ENCODE results near the gene NBEA.

The NBEA gene

GRCh38 chr13:35228536-35228935 is 286.5 kb downstream of the NBEA start:
- H2BK5ac ChIP-seq (ENCODE audit: low read depth, low read length, poor library complexity, severe bottlenecking) = no peak overlapping the region
- no peak overlapping the region for H3K14ac ChIP-seq (ENCODE audit: low read length in 2 of 2)
- H2BK120ac ChIP-seq (ENCODE audit: low read depth, low read length) = no peak overlapping the region
- H2BK15ac ChIP-seq (ENCODE audit: low read depth, poor library complexity, severe bottlenecking) = no peak overlapping the region
- no peaks in the 10 kb centered on the region for H3K9me3 ChIP-seq (ENCODE audit: control insufficient read depth, low read length)
- no peaks in the 10 kb centered on the region for H3K4me1 ChIP-seq (ENCODE audit: control insufficient read depth, insufficient read depth, low read depth, low read length)
- H2BK12ac ChIP-seq (ENCODE audit: low read length in 2 of 2) = no peak overlapping the region
- no peak overlapping the region for H3K23ac ChIP-seq (ENCODE audit: low read length in 2 of 2)
- no peak overlapping the region for H3K4ac ChIP-seq (ENCODE audit: low read depth in 1 of 2, low read length in 2 of 2)
- 100% methylated on average over 1 of the region's 2 CpGs for WGBS
- no peak overlapping the region for H4K8ac ChIP-seq (ENCODE audit: low read length)
- no peak overlapping the region for H2AFZ ChIP-seq (ENCODE audit: low read depth, low read length)
- no peak overlapping the region for H2AK5ac ChIP-seq (ENCODE audit: low read length, severe bottlenecking)
- no peaks in the 10 kb centered on the region for H3K27me3 ChIP-seq (ENCODE audit: control insufficient read depth in 1 of 2, insufficient read depth in 1 of 2, low read length in 2 of 2)
- H3K9ac ChIP-seq (ENCODE audit: low read length) = no peak overlapping the region
- no peaks in the 10 kb centered on the region for H3K36me3 ChIP-seq (ENCODE audit: control insufficient read depth in 1 of 2, insufficient read depth in 2 of 2, low read depth in 1 of 2, low read length in 2 of 2)
- no peak overlapping the region for H4K91ac ChIP-seq (ENCODE audit: low read length)
- H3K4me3 ChIP-seq (ENCODE audit: insufficient read depth in 1 of 2, low read depth in 1 of 2, low read length in 2 of 2) = no peak overlapping the region
- H3K4me2 ChIP-seq (ENCODE audit: low read length, poor library complexity, severe bottlenecking) = no peak overlapping the region
- H3K27ac ChIP-seq (ENCODE audit: low read length, poor library complexity, severe bottlenecking) = no peak overlapping the region
- no peaks in the 10 kb centered on the region for H3K79me1 ChIP-seq (replicated peaks; ENCODE audit: low read length, poor library complexity, severe bottlenecking)
- H3K18ac ChIP-seq (ENCODE audit: low read depth in 1 of 2, low read length in 2 of 2) = no peak overlapping the region
- no peak for DNase-seq

DNA sequence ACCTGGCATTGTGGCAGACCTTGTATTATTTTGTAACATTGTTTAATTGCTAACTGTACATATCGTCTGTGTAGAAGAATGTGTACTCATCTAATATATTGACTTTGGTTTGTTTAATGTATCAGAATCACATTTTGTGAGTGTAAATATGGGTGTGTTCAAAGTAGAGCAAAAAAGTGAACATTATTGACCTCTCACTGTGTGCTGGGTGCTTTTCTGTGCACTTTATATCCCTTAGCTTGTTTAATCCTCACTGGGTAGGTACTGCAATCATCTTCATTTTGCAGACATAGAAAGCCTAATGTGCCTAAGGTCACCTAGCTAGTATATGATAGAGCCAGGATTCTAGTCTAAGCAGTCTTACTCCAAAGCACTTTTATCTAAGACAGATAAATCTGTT is 289.4 kb downstream of the NBEA start:
- Histone ChIP-seq H3K4ac (ENCODE audit: low read depth in 1 of 2, low read length in 2 of 2) (no peak overlapping the region), H3K18ac (ENCODE audit: low read depth in 1 of 2, low read length in 2 of 2) (no peak overlapping the region), H3K14ac (ENCODE audit: low read length in 2 of 2) (no peak overlapping the region), H3K9me3 (ENCODE audit: control insufficient read depth, low read length) (no peaks in the 10 kb centered on the region), H2BK120ac (ENCODE audit: low read depth, low read length) (no peak overlapping the region), H4K8ac (ENCODE audit: low read length) (no peak overlapping the region), H3K36me3 (ENCODE audit: control insufficient read depth in 1 of 2, insufficient read depth in 2 of 2, low read depth in 1 of 2, low read length in 2 of 2) (no peaks in the 10 kb centered on the region), H3K4me2 (ENCODE audit: low read length, poor library complexity, severe bottlenecking) (no peak overlapping the region), H3K4me1 (ENCODE audit: control insufficient read depth, insufficient read depth, low read depth, low read length) (no peaks in the 10 kb centered on the region), H2BK5ac (ENCODE audit: low read depth, low read length, poor library complexity, severe bottlenecking) (no peak overlapping the region), H3K79me1 (replicated peaks; ENCODE audit: low read length, poor library complexity, severe bottlenecking) (no peaks in the 10 kb centered on the region), H3K23ac (ENCODE audit: low read length in 2 of 2) (no peak overlapping the region), H4K91ac (ENCODE audit: low read length) (no peak overlapping the region), H2BK15ac (ENCODE audit: low read depth, poor library complexity, severe bottlenecking) (no peak overlapping the region), H2BK12ac (ENCODE audit: low read length in 2 of 2) (no peak overlapping the region), H2AK5ac (ENCODE audit: low read length, severe bottlenecking) (no peak overlapping the region), H2AFZ (ENCODE audit: low read depth, low read length) (no peak overlapping the region), H3K27me3 (ENCODE audit: control insufficient read depth in 1 of 2, insufficient read depth in 1 of 2, low read length in 2 of 2) (no peaks in the 10 kb centered on the region), H3K4me3 (ENCODE audit: insufficient read depth in 1 of 2, low read depth in 1 of 2, low read length in 2 of 2) (no peak overlapping the region), H3K9ac (ENCODE audit: low read length) (no peak overlapping the region), H3K27ac (ENCODE audit: low read length, poor library complexity, severe bottlenecking) (no peak overlapping the region)
- WGBS = 100% methylated on average over 1 of the region's 1 CpG
- no peak for DNase-seq

DNA sequence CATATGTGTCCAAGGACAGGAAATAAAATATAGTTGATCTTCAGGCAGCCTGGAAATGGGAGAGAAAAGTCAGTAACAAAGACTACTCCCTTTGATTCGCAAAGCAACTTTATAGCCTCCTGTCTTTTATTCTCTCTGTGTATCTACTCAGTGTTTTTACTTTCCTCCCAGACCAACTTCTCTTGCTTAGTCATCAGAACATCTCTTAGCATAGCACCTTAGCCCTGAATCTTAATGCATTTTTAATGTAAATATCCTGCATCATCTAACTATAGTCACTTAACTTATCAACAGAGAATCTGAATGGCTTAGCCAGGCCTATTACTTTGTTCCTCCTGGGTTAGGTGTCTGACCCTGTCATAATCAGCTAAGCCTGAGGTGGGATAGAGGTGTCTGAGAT is 296.2 kb downstream of the NBEA start:
- Histone ChIP-seq H2BK15ac (ENCODE audit: low read depth, poor library complexity, severe bottlenecking) (no peak overlapping the region), H3K4ac (ENCODE audit: low read depth in 1 of 2, low read length in 2 of 2) (no peak overlapping the region), H3K4me1 (ENCODE audit: control insufficient read depth, insufficient read depth, low read depth, low read length) (no peaks in the 10 kb centered on the region), H3K23ac (ENCODE audit: low read length in 2 of 2) (no peak overlapping the region), H3K36me3 (ENCODE audit: control insufficient read depth in 1 of 2, insufficient read depth in 2 of 2, low read depth in 1 of 2, low read length in 2 of 2) (no peaks in the 10 kb centered on the region), H3K27me3 (ENCODE audit: control insufficient read depth in 1 of 2, insufficient read depth in 1 of 2, low read length in 2 of 2) (no peaks in the 10 kb centered on the region), H2BK12ac (ENCODE audit: low read length in 2 of 2) (no peak overlapping the region), H2BK5ac (ENCODE audit: low read depth, low read length, poor library complexity, severe bottlenecking) (no peak overlapping the region), H2AK5ac (ENCODE audit: low read length, severe bottlenecking) (no peak overlapping the region), H2AFZ (ENCODE audit: low read depth, low read length) (no peak overlapping the region), H3K9ac (ENCODE audit: low read length) (no peak overlapping the region), H3K4me3 (ENCODE audit: insufficient read depth in 1 of 2, low read depth in 1 of 2, low read length in 2 of 2) (no peak overlapping the region), H3K4me2 (ENCODE audit: low read length, poor library complexity, severe bottlenecking) (no peak overlapping the region), H3K27ac (ENCODE audit: low read length, poor library complexity, severe bottlenecking) (no peak overlapping the region), H4K8ac (ENCODE audit: low read length) (no peak overlapping the region), H4K91ac (ENCODE audit: low read length) (no peak overlapping the region), H3K18ac (ENCODE audit: low read depth in 1 of 2, low read length in 2 of 2) (no peak overlapping the region), H2BK120ac (ENCODE audit: low read depth, low read length) (no peak overlapping the region), H3K14ac (ENCODE audit: low read length in 2 of 2) (no peak overlapping the region), H3K79me1 (replicated peaks; ENCODE audit: low read length, poor library complexity, severe bottlenecking) (no peaks in the 10 kb centered on the region), H3K9me3 (ENCODE audit: control insufficient read depth, low read length) (peaks cover 4% of the 10 kb centered on the region)
- DNase-seq = no peak
- 98% methylated on average over 1 of the region's 1 CpG for WGBS

- H3K79me1 ChIP-seq (replicated peaks; ENCODE audit: low read length, poor library complexity, severe bottlenecking) = peaks cover 3% of the 10 kb centered on the region
These were observed 310.6 kb downstream of the NBEA start for GRCh38 chr13:35252536-35253205.

More at GRCh38 chr13:35252536-35253205, 310.6 kb downstream of the NBEA start:
- no peaks in the 10 kb centered on the region for H3K27me3 ChIP-seq (ENCODE audit: control insufficient read depth in 1 of 2, insufficient read depth in 1 of 2, low read length in 2 of 2)
- H3K14ac ChIP-seq (ENCODE audit: low read length in 2 of 2) = no peak overlapping the region
- peaks cover 0 to 28% of the 10 kb centered on the region in 2 experiments for H3K36me3 ChIP-seq (ENCODE audit: control insufficient read depth in 1 of 2, insufficient read depth in 2 of 2, low read depth in 1 of 2, low read length in 2 of 2)
- no peak overlapping the region for H3K4me2 ChIP-seq (ENCODE audit: low read length, poor library complexity, severe bottlenecking)
- H4K8ac ChIP-seq (ENCODE audit: low read length) = no peak overlapping the region
- no peak overlapping the region for H2BK5ac ChIP-seq (ENCODE audit: low read depth, low read length, poor library complexity, severe bottlenecking)
- WGBS = 71% methylated on average over 3 of the region's 4 CpGs
- H3K23ac ChIP-seq (ENCODE audit: low read length in 2 of 2) = no peak overlapping the region
- H2BK15ac ChIP-seq (ENCODE audit: low read depth, poor library complexity, severe bottlenecking) = no peak overlapping the region
- no peaks in the 10 kb centered on the region for H3K4me1 ChIP-seq (ENCODE audit: control insufficient read depth, insufficient read depth, low read depth, low read length)
- no peak overlapping the region for H3K18ac ChIP-seq (ENCODE audit: low read depth in 1 of 2, low read length in 2 of 2)
- no peak overlapping the region for H4K91ac ChIP-seq (ENCODE audit: low read length)
- H2AFZ ChIP-seq (ENCODE audit: low read depth, low read length) = no peak overlapping the region
- H3K4ac ChIP-seq (ENCODE audit: low read depth in 1 of 2, low read length in 2 of 2) = no peak overlapping the region
- no peak overlapping the region for H2BK120ac ChIP-seq (ENCODE audit: low read depth, low read length)
- no peak overlapping the region for H3K9ac ChIP-seq (ENCODE audit: low read length)
- no peak for DNase-seq
- H2AK5ac ChIP-seq (ENCODE audit: low read length, severe bottlenecking) = no peak overlapping the region
- H2BK12ac ChIP-seq (ENCODE audit: low read length in 2 of 2) = no peak overlapping the region
- no peak overlapping the region for H3K27ac ChIP-seq (ENCODE audit: low read length, poor library complexity, severe bottlenecking)
- no peak overlapping the region for H3K4me3 ChIP-seq (ENCODE audit: insufficient read depth in 1 of 2, low read depth in 1 of 2, low read length in 2 of 2)
- H3K9me3 ChIP-seq (ENCODE audit: control insufficient read depth, low read length) = peaks cover 16% of the 10 kb centered on the region

Data from mesenchymal stem cell (in vitro differentiated cells and primary cell).